ENCODE data around the gene UBE2D4.

DNA sequence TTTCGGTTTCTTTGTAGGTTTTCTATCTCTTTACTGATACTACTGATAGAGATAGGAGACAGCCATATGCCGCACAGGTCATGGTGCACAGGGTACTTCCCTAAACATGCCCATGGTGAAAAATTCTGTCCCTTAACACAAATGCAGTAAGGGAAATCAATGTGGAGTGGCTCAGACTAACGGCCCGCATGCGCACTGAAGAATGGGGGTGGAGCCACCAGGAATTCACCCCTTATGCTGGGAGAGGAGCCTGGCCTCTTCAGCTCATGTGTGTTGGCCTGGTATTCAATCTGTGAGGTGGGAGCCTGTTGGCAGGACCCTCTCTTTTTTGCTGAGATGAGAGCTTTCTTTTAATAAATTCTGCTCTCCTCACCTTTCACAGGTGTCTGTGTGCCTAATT lies 11.4 kb upstream of the UBE2D4 start:
- TF ChIP-seq, protein P1, sequence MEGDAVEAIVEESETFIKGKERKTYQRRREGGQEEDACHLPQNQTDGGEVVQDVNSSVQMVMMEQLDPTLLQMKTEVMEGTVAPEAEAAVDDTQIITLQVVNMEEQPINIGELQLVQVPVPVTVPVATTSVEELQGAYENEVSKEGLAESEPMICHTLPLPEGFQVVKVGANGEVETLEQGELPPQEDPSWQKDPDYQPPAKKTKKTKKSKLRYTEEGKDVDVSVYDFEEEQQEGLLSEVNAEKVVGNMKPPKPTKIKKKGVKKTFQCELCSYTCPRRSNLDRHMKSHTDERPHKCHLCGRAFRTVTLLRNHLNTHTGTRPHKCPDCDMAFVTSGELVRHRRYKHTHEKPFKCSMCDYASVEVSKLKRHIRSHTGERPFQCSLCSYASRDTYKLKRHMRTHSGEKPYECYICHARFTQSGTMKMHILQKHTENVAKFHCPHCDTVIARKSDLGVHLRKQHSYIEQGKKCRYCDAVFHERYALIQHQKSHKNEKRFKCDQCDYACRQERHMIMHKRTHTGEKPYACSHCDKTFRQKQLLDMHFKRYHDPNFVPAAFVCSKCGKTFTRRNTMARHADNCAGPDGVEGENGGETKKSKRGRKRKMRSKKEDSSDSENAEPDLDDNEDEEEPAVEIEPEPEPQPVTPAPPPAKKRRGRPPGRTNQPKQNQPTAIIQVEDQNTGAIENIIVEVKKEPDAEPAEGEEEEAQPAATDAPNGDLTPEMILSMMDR (IDR thresholded peaks at IDR 0.05; ENCODE audit: extremely low read depth in 1 of 2, insufficient read depth in 1 of 2, low read depth in 1 of 2, low read length in 2 of 2): no peak
- TF ChIP-seq EZH2 (IDR thresholded peaks at IDR 0.05; ENCODE audit: borderline replicate concordance, low read depth, low read length, severe bottlenecking): no peak

All from endothelial cell of umbilical vein (primary cell).